EL (cell line): ENCODE results near the gene RNASEH1.

Source experiments
- DNase-seq: peaks from one replicate; pipeline ENCODE4 v3.0.0-alpha.2; 2016

RNASEH1 gene

DNA sequence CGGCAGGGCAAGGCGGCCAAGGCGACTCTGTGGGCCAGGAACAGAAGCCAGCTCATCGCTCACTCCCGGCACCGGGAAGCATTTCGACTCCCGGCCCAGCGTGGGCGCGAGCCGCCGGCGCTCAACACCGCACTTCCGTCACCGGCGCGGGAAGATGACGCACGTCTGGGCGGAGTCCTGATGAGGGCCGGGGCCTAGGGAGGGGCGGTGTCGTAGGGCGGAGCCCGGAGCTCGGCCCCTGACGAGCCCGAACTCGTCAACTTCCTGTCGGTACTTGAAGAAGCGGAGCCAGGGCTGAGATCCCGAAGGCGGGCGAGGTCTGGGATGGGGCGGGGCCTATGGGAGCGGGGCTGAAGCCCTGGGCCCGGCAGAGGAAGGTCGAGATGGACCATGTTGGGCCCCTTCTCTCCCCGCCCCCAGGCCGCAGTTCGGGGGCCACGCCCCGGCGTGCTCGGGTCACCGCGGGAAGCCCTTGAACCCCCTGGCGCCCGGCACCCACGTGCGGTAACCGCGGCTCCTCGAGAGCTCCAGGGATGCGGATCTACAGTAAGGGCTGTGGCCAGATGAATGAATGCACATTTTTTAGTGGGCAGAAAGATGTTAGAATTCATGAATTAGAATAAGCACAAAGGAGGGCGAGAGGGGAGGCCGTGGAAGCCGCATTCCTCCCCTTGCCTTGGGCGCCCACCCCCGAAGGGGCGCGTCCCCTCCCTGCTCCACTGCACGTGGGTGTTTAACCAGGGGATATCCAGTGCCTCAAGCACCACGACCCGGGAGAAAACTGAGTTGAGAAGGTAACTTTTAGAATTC is at the start of gene RNASEH1:
TSS of gene RNASEH1 (minus strand) at position 129 of the 810 bp plus-strand sequence. CDS start at position 56, 73 bp downstream.
- DNase-seq: peak; percentile 98

DNA sequence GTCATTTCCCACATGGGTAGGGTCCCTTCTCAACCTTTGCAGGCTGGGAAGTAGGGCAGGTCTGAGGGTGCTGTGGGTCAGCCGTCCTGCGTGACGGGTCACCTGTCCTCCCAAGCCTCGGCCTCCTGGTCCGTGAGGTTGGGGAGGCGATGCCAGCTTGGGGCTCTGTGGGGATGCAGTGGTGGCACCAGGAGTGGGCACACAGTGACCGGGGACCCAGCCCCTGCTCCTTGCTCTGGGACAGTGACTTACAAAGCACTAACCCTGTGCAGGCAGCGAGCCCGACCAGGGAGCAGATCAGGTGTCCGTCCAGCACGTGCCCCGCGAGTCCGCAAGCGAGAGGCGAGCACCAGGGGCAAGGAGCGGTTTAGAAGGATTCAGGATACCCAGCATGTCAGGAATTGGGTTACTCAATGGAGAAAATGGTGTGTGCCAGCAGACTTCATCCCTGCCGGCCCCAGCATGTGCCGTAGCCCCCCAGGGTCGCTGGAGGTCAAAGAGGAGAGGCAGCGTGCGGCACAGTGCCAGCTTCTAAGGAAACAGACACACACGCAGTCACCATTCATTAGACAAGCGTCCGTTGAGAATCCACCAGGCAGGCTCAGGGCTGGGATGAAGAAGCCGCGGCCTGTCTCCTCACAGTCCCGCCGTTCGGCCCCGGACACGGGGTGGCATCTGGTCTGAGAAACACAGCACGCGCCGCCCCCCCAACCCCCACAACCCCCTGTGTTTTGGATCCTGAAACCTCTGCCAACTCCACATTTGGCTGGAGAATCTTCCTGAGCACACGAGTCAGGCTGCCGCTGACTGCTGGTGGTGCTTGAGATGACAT is 48.5 kb upstream of the RNASEH1 start:
- no peak for DNase-seq

- no peak for DNase-seq
Observed at GRCh38 chr2:3606028-3606369, 47.9 kb upstream of the RNASEH1 start.

- DNase-seq: no peak
Observed at GRCh38 chr2:3604991-3605961, 47.1 kb upstream of the RNASEH1 start.

DNA sequence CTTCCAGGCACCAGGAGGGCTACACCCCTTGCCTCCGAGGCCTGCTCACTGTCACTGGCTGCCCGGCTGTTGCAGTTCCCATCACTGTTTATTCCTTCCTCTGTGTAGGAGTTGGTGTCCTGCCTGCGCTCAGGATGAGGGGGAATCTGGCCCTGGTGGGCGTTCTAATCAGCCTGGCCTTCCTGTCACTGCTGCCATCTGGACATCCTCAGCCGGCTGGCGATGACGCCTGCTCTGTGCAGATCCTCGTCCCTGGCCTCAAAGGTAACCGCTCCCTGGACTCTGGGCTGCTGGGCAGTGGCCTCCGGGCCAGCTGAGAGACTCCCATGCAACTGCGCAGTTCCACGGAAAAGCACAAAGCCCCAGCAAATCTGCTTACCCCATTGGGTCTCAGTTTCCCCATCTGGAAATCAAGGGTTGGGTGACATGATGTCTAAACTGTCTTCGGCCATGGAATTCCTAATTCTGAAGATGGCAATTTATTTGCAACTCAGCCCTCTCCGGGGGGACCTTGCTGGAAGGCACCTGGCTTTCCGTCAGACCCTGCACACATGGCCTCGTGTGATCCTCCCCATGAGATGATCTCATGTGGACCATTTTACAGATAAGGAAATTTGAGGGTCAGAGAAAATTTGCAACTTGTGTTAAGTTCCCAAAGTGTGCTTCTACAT is 46.2 kb upstream of the RNASEH1 start:
- no peak for DNase-seq

- no peak for DNase-seq
Observed at GRCh38 chr2:3603536-3604206, 45.5 kb upstream of the RNASEH1 start.

DNA sequence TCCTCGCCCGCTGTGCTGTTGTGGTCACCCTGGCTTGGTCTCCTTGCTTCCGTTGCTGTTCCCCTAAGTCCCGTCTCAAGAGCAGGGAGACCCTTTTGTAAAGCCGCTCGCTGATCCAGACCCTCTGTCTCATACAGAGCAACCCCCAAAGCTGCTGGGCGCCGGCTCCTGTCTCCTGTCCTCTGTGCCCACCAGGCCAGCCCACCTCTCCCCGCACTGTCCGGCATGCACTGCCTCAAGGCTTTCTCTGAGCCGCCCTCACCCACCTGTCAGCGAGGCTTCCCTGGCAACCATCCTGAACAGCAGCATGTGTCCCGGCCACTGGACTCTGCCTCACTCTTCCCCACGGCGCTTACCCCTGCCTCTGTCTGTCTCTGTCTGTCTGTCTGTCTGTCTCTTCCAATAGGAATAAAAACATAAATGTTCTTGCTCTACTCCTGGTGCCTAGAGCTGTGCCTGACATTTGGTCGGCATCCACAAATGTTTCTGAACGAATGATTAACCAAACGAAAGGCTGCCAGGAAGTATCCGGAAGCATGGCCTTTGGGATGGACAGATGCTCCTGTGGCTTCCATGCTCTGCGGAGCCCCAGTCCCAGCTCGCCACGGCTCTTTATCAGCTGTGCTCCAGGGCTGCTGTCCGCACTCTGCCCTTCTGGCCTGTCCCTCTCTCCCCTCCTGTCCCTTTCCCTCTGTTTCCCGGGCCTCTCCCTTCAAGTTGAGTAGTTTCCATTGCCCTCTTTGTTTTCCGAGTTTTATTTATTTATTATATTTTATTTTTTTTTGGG is 44.6 kb upstream of the RNASEH1 start:
- no peak for DNase-seq

- DNase-seq: no peak
Observed at GRCh38 chr2:3601561-3602271, 43.6 kb upstream of the RNASEH1 start.

- no peak for DNase-seq
Observed at GRCh38 chr2:3600256-3600855, 42.2 kb upstream of the RNASEH1 start.

DNA sequence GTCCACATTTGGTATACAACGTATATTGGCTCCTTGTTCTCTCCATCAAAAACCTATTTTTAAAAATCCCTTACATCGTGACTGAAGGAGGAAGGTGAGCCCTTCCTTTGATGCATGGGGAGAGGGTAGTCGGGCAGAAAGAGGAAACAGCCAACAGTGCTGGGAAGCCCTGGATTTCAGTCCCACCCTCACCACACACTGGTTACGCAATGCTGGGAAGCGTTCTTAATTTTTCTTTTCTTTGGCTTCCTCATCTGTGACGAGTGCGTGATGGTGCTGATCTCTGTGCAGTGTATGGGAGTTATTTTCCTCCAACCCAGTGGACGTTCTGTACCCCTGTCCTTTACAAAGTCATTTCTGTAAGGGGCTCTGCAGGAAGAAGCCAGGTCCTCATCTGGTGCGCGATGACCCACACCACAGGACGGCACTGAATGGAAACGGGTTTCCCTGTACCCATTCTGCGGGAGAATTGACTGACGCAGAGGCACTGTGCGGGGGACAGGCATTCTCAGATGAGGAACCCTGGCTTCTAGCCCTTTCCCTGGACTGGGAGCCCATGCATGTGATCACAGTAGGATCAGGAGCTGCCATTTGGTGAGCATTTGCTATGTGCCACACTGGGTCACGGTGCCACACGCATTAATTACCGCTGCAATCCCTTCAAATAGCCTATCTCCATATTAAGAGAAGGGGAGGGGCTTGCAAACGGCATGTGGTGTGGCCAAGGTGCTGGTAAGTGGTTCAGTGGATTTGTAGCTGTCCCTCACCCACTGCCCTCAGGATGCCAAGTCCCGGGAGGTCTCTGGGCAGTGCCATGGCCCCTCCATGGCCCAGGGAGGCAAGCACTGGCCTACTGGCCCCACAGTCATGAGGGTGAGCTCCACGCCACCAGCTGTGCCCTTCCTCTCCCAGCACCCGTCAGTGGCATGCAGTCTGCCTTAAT is 41.0 kb upstream of the RNASEH1 start:
- DNase-seq: no peak

DNA sequence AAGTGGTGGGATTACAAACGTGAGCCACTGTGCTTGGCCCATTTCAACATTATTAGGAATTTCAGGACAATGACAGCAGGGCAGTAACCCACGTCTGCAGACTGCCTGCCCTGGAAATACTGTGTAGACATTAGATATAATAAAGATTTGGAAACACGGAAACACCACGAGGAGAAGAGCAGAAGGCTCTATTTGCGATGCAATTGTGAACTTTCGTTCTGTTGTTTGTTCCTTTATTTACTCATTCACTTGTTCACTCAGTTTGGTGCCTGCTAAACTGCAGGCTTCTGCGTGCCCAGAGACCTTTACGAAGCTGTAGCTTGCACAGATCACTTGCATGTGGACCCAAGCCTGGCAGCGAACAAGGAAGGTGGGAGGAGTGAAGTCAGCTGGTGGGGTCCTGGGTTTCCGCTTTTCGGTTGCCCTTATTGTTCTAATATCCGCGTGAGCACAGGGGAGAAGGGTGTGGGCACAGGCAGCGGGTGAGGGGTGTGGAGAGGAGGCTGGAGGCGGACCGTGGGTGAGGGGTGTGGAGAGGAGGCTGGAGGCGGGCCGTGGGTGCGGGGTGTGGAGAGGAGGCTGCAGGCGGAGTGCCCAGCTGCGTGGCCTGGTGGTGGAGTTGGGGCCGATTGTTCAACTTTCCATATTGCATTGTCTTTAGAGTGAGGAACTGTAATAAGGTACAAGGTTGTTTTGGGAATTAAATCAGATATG is 40.2 kb upstream of the RNASEH1 start:
- no peak for DNase-seq

DNA sequence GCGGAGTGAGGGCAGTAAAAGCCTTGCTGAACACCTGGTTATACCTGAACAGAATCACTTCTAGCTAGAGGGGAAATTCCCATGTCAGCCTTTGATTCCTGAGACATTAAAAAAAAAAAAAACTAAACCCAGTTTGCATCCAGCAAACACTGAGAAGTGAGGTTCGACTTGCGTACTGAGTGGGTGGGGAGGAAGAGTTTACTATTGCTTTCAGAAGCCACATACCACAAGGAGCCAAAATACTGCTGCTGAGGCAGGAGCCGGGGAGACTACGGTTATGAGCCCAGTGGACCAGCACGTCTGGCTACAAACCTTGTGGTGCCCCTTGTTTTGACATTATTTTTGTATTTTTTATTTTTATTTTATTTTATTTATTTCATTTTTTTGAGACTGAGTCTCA is 39.4 kb upstream of the RNASEH1 start:
- no peak for DNase-seq

DNA sequence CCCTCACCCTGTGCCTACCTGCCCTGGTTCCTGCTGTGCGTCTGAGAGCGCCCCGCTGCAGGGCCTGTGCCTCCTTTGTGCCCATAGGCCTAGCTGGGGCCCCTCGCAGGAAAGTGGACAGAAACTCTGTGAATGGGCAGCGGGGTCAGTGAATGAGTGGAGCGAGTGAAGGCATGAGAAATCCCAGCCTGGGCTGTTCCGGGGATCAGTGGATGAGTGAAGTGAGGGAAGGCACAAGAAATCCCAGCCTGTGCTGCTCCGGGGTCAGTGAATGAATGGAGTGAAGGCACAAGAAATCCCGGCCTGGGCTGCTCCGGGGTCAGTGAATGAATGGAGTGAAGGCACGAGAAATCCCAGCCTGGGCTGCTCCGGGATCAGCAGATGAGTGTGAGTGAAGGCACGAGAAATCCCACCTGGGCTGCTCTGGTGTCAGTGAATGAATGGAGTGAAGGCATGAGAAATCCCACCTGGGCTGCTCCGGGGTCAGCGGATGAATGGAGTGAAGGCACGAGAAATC is 38.8 kb upstream of the RNASEH1 start:
- DNase-seq: no peak

- no peak for DNase-seq
Observed at GRCh38 chr2:3595985-3596384, 37.9 kb upstream of the RNASEH1 start.

DNA sequence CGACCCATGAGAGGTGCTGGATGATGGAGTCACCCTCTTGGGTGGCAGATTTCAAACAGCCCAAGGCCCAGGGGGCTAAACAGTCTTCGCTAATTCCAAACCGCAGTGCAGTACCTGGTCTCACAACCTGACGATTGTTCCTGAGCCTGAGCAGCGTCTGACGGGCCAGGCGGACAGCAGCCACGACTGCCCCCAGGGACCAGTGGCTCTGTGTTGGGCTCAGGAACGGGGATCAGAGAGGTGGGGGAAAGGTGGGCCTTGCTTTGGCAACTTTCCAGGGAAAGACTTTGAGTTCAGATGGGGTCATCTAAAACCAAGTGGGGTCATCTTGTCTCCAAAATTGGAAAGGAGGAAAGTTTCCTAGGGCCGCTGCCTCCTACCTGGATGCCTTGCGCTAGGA is 37.3 kb upstream of the RNASEH1 start:
- DNase-seq: no peak

- DNase-seq: no peak
Observed at GRCh38 chr2:3594493-3595281, 36.6 kb upstream of the RNASEH1 start, which contains the start of gene COLEC11. TSS of gene COLEC11 (plus strand) at chr2:3595112. CDS start at chr2:3604341, 9,229 bp downstream.

DNA sequence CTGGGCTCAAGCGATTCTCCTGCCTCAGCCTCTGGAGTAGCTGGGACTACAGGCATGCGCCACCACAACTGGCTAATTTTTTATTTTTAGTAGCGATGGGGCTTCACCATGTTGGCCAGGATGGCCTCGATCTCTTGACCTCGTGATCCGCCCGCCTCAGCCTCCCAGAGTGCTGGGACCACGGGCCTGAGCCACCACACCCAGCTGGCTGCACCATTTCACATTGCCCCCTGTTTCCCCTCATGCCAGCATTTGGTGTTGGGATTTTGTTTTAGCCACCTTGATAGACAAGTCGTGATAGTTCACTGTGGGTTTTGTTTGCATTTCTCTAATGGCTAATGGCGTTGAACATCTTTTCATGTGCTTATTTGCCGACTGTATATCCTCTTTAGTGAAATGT is 31.0 kb upstream of the RNASEH1 start:
- no peak for DNase-seq
